Measurements from ENCODE around the gene CCL26. TPM values are rescaled to one million over a fixed set of nuclear protein-coding genes. Genes with fewer than 3 reads are reported as not detected.

CCL26 gene
- total RNA-seq, 4 donors from 2014 or later = not detected

GRCh38 chr7:75721426-75721825, 50.6 kb downstream of the CCL26 start:
- H3K4me1 ChIP-seq = no peaks in the 10 kb centered on the region
- intact Hi-C loops (cut with DNase I; ENCODE audit: low total_unique reads) = no loop called here
- DNase-seq = no peak
- H3K27me3 ChIP-seq = no peaks in the 10 kb centered on the region
- TF ChIP-seq POLR2A (IDR thresholded peaks at IDR 0.05) = no peak
- TF ChIP-seq CTCF (IDR thresholded peaks at IDR 0.05) = no peak
- H3K36me3 ChIP-seq = no peaks in the 10 kb centered on the region
- H3K4me3 ChIP-seq = no peak overlapping the region
- no peaks in the 10 kb centered on the region for H3K9me3 ChIP-seq
- H3K27ac ChIP-seq = no peak overlapping the region

DNA sequence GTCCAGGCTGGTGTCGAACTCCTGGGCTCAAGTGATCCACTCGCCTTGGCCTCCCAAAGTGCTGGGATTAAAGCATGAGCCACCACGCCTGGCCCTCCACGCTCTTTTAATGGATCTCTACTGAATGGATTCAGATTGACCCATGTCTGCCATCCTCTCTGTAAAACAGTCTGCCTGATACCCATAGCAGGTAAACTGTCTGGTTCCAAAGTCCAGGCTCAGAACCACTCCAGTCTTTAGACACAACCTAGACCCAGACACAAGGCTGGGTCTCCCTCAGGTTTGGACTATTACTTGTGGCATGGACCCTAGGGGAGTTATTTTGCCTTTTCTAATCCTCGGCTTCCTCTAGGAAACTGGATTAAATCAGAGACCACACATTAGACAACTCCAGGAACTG, 52.4 kb downstream of the CCL26 start:
- TF ChIP-seq CTCF (IDR thresholded peaks at IDR 0.05) = no peak
- no peaks in the 10 kb centered on the region for H3K4me1 ChIP-seq
- H3K27ac ChIP-seq = no peak overlapping the region
- DNase-seq = no peak
- no peaks in the 10 kb centered on the region for H3K36me3 ChIP-seq
- intact Hi-C loops (cut with DNase I; ENCODE audit: low total_unique reads) = no loop called here
- H3K27me3 ChIP-seq = no peaks in the 10 kb centered on the region
- no peaks in the 10 kb centered on the region for H3K9me3 ChIP-seq
- no peak overlapping the region for H3K4me3 ChIP-seq

Other genes starting within 250 kb of the CCL26 start
- gene HIP1, start 33.3 kb downstream of the CCL26 start, total RNA-seq = 10 to 100 TPM; 13.1 to 48.8 (median 20.3) TPM
- not detected for gene CCL24, start 41.6 kb upstream of the CCL26 start, total RNA-seq
- 10 to 100 TPM in 2 of 4 donors, 1 to 10 TPM in 2; 2.0 to 45.4 (median 11.3) TPM for gene RHBDD2, start 106.8 kb upstream of the CCL26 start, total RNA-seq
- gene POR, start 142.9 kb upstream of the CCL26 start, total RNA-seq = 100 to 1,000 TPM in 1 of 4 donors, 10 to 100 TPM in 2, 1 to 10 TPM in 1; 10.0 to 122 (median 69.2) TPM
- gene TMEM120A, start 222.4 kb upstream of the CCL26 start, total RNA-seq = 10 to 100 TPM in 3 of 4 donors, 1 to 10 TPM in 1; 4.6 to 95.4 (median 36.9) TPM

Data from uterus (tissue), 4 donors.